NCI-H2081 treated with DMSO at 0.1 percent for 48 hours (cell line): ENCODE data around the gene MATN4.
"Not testable (repeated sequence)": the region's sequence is repeated elsewhere in the genome, so short reads cannot be mapped to it uniquely, and the experiment has no call there.

Experiments
- DNase-seq: peaks from one replicate; lab custom pipeline; 2025; lab: John Stamatoyannopoulos, UW

MATN4 gene, protein sequence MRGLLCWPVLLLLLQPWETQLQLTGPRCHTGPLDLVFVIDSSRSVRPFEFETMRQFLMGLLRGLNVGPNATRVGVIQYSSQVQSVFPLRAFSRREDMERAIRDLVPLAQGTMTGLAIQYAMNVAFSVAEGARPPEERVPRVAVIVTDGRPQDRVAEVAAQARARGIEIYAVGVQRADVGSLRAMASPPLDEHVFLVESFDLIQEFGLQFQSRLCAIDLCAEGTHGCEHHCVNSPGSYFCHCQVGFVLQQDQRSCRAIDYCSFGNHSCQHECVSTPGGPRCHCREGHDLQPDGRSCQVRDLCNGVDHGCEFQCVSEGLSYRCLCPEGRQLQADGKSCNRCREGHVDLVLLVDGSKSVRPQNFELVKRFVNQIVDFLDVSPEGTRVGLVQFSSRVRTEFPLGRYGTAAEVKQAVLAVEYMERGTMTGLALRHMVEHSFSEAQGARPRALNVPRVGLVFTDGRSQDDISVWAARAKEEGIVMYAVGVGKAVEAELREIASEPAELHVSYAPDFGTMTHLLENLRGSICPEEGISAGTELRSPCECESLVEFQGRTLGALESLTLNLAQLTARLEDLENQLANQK

GRCh38 chr20:45308117-45308778, at the start of gene MATN4:
Gene MATN4 (minus strand): TSS chr20:45308299. CDS start chr20:45305582, 2,717 bp downstream.
- DNase-seq, result no peak

GRCh38 chr20:45355209-45356084, 47.3 kb upstream of the MATN4 start:
- no peak for DNase-seq

- no peak for DNase-seq
Measured at GRCh38 chr20:45354423-45355208, 46.5 kb upstream of the MATN4 start.

DNA sequence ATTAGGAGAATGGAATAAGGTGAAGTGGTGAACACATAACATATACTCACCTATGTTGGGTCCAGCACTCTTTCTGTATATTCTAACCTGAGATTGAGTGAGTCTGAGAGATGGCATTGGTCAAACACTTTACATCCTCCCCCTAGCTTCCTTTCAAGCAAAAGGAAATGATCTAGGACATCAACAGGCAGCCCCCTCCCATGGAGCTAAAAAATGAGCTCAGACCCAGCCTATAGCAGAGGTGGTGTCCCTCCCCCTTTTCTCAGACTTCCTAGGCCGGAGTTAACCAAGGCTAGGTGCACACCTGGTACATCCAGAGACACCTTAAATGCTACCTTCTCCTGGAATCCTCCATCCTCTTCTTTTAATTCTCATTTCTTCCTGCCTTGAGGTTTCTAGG, 45.6 kb upstream of the MATN4 start:
- DNase-seq, result no peak

GRCh38 chr20:45352729-45353128, 44.6 kb upstream of the MATN4 start:
- no peak for DNase-seq

- DNase-seq, result not testable (repeated sequence)
Measured at GRCh38 chr20:45350795-45351194, 42.7 kb upstream of the MATN4 start.

- DNase-seq, result no peak
Measured at GRCh38 chr20:45350217-45350616, 42.1 kb upstream of the MATN4 start.

GRCh38 chr20:45347936-45348778, 40.1 kb upstream of the MATN4 start, which contains the start of gene SDC4:
Gene SDC4 (minus strand): TSS chr20:45348424. CDS start chr20:45348384, 40 bp downstream.
- no peak for DNase-seq

DNA sequence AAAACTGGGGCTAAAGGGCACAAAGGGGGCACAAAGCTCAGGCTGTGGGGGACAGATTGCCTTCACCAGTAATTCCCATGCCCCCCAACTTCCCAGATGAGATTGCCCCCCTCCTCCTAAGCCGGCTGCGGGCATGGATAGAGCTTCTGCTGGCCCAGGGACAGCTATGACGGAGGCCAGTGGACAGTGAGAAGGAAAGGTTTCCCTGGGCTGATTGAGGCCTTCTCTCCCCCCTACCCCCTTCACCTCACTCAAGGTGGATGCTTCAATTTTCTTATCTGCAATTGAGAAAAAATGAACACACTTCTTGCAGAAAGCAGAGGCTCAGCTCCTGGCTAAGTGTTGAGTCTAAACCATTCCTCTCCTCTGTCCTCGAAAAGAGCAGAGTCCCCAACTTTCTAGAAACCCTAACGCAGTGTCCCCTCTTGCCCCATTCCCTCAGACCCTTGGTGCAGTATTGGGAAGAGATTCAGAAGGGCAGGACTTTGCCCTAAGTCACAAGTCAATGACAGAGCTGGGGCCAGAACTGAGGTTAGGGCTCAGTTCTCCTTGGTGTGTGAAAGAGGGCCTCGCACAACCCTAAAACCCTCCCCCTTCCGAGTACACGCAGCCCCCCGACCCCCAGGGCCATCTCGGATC, 39.3 kb upstream of the MATN4 start:
- DNase-seq, result no peak

DNA sequence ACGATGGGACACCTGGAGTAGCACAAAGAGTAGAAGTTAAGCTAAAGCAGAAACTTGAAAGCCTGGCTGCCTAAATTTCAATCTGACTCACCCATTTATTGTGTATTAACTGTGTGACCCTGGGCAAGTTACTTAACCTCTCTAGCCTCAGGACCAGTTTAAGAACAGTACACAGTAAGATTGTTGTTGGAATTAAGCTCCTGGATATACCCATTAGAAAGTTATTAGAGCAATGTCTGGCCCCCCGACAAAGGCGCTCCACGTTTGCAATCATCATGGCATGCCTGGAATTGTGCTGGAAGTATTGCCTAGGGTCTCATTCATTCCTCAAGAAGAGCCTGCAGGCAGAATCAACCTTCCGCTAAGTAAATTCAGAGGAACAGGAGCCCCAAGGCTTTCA, 38.8 kb upstream of the MATN4 start:
- DNase-seq, result no peak

DNA sequence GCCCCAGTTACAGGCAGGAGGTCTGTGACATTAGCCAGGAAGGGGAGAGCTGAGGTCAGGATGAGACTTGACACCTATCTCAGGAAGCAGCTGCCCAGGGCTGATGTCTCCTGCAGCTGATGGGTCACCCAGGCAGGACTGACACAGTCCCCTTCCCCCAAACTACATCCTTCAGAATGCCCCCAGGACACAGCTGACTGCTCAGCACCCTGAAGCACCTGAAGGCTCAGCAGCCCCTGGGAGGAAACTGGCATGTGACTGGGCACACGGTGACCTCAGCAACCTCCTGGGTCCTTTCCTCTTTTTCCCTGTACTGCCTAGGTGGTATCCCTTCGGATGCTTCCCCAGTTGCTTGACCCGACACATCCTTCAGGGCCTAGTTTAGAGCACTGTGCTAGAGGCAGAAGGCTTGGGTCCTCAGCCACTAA, 38.2 kb upstream of the MATN4 start:
- no peak for DNase-seq

DNA sequence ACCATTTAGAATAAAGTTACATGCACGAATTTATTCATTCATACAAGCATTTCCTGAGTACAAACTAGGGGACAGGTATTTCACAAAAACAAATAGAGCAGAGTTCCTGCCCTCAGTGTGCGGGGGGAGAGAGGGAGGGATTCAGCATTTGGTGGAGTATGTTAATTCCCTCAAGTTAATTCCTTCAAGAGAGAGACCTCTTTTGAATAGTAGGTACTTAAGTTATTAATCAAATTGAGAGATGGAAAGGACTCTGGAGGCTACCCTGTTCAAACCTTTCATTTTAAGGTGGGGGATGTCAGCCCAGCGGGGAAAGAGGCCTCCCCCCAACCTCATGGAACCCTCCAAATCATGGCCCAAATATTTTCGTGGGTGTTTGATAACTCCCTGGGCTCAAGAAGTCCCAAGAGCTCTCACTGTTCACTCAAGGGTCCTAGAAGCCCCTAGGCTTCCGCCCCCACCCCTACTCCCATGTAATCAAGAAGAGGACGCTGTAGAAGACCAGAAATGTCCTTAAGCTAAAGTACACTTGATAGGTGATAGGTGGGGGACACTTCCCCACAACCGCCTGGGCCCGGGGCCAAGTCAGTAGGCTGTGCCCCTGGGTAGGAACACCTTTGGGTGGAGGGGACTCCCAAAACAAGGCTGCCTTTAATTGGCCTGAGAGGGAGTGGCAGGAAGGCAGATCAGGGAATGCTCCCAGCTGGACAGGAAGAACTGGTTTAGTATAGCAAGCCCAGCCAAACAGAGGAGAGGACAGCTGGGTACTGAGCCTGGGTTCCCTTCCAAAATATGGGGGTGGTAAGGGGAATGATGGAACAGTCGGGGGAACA, 37.2 kb upstream of the MATN4 start:
- no peak for DNase-seq

DNA sequence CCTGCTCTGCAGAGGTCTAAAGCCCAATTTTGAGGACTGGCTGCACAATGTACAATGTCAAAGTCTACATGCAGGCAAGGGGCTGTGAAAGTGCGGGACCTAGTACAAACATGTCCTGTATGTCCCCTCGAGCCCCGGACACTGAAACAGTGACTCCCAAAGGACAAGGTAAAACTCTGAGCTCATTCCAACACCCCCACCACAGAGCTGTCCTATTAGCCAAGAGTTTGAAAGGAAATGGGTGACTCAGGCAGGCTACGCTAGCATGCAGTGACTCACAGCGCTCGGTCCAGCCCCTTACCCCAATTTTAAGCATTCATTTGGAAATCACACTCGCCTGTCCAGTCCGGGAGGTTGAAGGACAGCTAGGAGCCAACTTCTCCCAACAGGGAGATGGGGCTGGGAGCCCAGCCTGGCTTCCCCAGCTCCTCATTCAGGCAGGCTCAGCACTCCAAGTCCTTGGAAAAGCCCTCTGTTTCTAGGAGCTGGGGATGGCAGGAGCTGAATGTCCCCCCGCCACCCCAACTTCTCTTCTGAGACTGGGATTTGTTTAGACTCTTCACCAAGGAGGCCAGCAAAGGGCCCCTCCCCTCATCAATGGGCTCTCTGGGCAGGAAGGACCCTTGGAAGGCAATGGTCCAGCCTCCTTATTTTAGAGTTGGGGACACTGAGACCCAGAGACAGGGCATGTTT, 36.2 kb upstream of the MATN4 start:
- no peak for DNase-seq

- no peak for DNase-seq
Measured at GRCh38 chr20:45343532-45344167, 35.6 kb upstream of the MATN4 start.

- no peak for DNase-seq
Measured at GRCh38 chr20:45342855-45343531, 34.9 kb upstream of the MATN4 start.

DNA sequence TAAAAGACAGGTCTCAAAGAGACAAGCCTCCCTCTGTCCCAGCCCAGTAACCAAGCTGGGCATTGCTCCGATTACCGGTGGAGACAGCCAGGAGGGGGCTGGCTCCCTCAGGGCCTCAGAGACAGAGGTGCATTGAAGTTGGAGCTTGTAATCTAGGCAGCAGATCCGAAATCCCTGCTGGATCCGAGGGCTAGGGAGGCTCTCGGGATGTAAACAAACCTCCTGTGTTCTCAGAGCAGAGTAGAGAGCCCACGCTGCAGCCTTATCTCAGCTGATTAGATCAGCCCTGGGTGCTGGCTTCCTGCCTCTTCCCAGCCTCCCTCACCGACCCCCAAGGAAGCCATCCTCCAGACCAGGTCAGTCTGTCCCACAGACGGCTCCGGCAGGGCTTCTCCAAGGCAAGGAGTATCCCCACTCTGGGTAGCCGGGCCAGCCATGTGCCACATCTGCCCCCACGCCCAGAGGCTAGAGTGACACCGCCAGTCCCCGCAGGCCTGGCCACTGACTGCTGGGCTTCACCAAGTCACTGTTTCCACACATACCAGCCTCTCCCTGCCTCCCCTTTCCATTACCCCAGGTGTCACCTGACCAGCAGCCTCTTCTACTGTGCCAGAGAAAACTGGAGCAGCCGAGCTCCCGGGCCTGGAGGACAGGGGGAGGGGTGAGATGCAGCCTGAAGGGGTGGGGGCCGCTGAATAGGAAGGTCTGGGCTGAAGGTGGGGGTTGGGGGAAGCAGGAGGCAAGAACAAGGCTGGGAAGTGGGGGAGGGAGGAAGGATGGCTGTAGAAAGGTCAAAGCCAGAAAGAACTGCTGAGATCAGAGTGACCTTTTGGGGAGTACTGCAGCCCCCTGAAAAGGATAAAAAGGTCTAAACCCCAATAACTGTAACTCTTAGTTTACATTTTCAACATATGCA, 34.1 kb upstream of the MATN4 start:
- DNase-seq, result no peak
